ENCODE measurements around the gene CCDC88B.

CCDC88B gene

DNA sequence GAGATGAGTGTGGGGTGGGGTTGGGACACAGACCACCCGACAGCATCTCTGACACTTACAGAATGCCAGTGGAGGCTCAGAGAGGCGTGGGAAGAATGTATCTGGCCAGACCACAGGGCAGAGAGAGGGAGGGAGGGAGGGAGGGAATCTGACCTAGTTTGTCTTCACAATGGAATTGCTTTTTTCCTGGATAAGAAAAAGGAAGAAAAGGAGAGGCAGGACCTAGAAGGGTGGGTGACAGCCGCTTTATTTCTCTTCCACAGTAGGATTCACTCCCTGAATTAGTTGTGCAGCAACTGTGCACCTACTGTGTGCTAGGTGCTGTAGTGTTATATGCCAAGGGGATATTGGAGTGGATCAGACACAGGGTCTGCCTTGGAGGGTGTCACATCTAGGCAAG lies 45.2 kb upstream of the CCDC88B start:
- peaks cover 14% of the 10 kb centered on the region for H3K27me3 ChIP-seq (ENCODE audit: insufficient read depth, low read length, poor library complexity)

DNA sequence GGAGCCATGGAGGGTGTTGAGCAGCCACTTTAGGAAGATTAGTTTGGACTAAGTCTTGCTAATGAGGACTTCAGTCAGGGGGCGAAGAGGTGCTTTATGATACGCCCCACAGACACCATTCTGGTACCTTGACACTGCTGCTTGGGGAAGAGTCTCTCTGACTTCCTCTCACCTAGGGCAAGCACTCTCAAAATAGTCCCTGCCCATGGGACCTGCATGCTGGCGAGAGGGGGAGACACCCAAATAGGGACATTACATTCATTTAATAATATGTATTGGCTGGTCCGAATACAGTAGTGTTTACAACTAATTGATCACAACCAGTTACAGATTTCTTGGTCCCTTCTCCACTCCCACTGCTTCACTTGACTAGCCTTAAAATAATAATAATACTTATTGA lies 44.2 kb upstream of the CCDC88B start:
- Histone ChIP-seq H3K4me2 (ENCODE audit: insufficient read depth, low read length) (no peak overlapping the region), H3K9ac (ENCODE audit: low read depth, low read length) (no peak overlapping the region), H3K9me3 (ENCODE audit: insufficient read depth, low read length, severe bottlenecking) (no peaks in the 10 kb centered on the region), H3K36me3 (ENCODE audit: insufficient read depth, low read length) (no peaks in the 10 kb centered on the region), H3K27me3 (ENCODE audit: insufficient read depth, low read length, poor library complexity) (peaks cover 16% of the 10 kb centered on the region), H3K4me1 (ENCODE audit: insufficient read depth, low read length) (peaks cover 3% of the 10 kb centered on the region), H3K79me2 (ENCODE audit: insufficient read depth, low read length) (no peaks in the 10 kb centered on the region), H2AFZ (ENCODE audit: low read depth, low read length) (no peak overlapping the region), H3K4me3 (ENCODE audit: low read depth in 1 of 2, low read length in 2 of 2) (no peak overlapping the region), H4K20me1 (ENCODE audit: insufficient read depth, low read length) (peaks cover 3% of the 10 kb centered on the region; the same call in 1 of the 2 replicates), H3K27ac (ENCODE audit: low read length) (no peak overlapping the region)
- no peak for DNase-seq
- TF ChIP-seq, protein P1, sequence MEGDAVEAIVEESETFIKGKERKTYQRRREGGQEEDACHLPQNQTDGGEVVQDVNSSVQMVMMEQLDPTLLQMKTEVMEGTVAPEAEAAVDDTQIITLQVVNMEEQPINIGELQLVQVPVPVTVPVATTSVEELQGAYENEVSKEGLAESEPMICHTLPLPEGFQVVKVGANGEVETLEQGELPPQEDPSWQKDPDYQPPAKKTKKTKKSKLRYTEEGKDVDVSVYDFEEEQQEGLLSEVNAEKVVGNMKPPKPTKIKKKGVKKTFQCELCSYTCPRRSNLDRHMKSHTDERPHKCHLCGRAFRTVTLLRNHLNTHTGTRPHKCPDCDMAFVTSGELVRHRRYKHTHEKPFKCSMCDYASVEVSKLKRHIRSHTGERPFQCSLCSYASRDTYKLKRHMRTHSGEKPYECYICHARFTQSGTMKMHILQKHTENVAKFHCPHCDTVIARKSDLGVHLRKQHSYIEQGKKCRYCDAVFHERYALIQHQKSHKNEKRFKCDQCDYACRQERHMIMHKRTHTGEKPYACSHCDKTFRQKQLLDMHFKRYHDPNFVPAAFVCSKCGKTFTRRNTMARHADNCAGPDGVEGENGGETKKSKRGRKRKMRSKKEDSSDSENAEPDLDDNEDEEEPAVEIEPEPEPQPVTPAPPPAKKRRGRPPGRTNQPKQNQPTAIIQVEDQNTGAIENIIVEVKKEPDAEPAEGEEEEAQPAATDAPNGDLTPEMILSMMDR (IDR thresholded peaks at IDR 0.05; ENCODE audit: borderline replicate concordance, extremely low read depth, low read length, poor library complexity, severe bottlenecking), result no peak
- no peak for TF ChIP-seq EZH2 (IDR thresholded peaks at IDR 0.05; ENCODE audit: borderline replicate concordance, low read depth, low read length, severe bottlenecking)
- no peak for ATAC-seq (ENCODE audit: insufficient read depth, low read depth)

More for the DNA sequence above, 45.2 kb upstream of the CCDC88B start:
- Histone ChIP-seq H4K20me1 (ENCODE audit: insufficient read depth, low read length) (no peaks in the 10 kb centered on the region; the same call in 1 of the 2 replicates), H3K4me2 (ENCODE audit: insufficient read depth, low read length) (no peak overlapping the region), H3K9ac (ENCODE audit: low read depth, low read length) (no peak overlapping the region), H3K79me2 (ENCODE audit: insufficient read depth, low read length) (no peaks in the 10 kb centered on the region), H3K27ac (ENCODE audit: low read length) (no peak overlapping the region), H3K4me1 (ENCODE audit: insufficient read depth, low read length) (no peaks in the 10 kb centered on the region), H3K4me3 (ENCODE audit: low read depth in 1 of 2, low read length in 2 of 2) (no peak overlapping the region), H3K9me3 (ENCODE audit: insufficient read depth, low read length, severe bottlenecking) (no peaks in the 10 kb centered on the region), H2AFZ (ENCODE audit: low read depth, low read length) (no peak overlapping the region), H3K36me3 (ENCODE audit: insufficient read depth, low read length) (no peaks in the 10 kb centered on the region)
- no peak for TF ChIP-seq EZH2 (IDR thresholded peaks at IDR 0.05; ENCODE audit: borderline replicate concordance, low read depth, low read length, severe bottlenecking)
- TF ChIP-seq, protein P1 (IDR thresholded peaks at IDR 0.05; ENCODE audit: borderline replicate concordance, extremely low read depth, low read length, poor library complexity, severe bottlenecking), result no peak
- DNase-seq (no peak), ATAC-seq (ENCODE audit: insufficient read depth, low read depth) (no peak)

DNA sequence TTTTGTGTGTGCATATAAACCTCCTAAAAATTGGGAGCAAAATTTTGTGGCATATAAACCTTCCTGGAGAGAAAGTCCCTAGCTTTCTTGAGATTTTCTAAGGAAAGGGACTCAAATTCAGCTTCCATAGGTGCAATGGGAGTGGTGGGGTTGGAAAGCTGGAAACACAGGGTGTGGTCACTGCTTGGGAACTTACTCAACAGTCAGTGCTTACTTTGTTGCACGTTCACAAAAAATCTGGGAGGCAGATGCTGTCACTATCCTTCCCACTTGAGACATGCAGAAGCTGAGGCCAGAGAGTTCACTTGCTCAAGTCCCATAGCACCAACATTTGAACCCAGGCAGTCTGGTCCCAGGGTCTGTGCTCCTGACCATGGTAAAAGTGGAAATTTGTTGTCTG lies 43.8 kb upstream of the CCDC88B start:
- TF ChIP-seq EZH2 (IDR thresholded peaks at IDR 0.05; ENCODE audit: borderline replicate concordance, low read depth, low read length, severe bottlenecking), result no peak
- TF ChIP-seq, protein P1 (IDR thresholded peaks at IDR 0.05; ENCODE audit: borderline replicate concordance, extremely low read depth, low read length, poor library complexity, severe bottlenecking), result no peak
- H3K27ac ChIP-seq (ENCODE audit: low read length), result no peak overlapping the region
- peaks cover 4% of the 10 kb centered on the region; the same call in 1 of the 2 replicates for H4K20me1 ChIP-seq (ENCODE audit: insufficient read depth, low read length)
- H3K4me1 ChIP-seq (ENCODE audit: insufficient read depth, low read length), result peaks cover 8% of the 10 kb centered on the region
- H3K36me3 ChIP-seq (ENCODE audit: insufficient read depth, low read length), result no peaks in the 10 kb centered on the region
- ATAC-seq (ENCODE audit: insufficient read depth, low read depth), result no peak
- no peak overlapping the region for H2AFZ ChIP-seq (ENCODE audit: low read depth, low read length)
- no peaks in the 10 kb centered on the region for H3K79me2 ChIP-seq (ENCODE audit: insufficient read depth, low read length)
- H3K9ac ChIP-seq (ENCODE audit: low read depth, low read length), result no peak overlapping the region
- no peaks in the 10 kb centered on the region for H3K9me3 ChIP-seq (ENCODE audit: insufficient read depth, low read length, severe bottlenecking)
- peaks cover 16% of the 10 kb centered on the region for H3K27me3 ChIP-seq (ENCODE audit: insufficient read depth, low read length, poor library complexity)
- no peak for DNase-seq
- no peak overlapping the region for H3K4me2 ChIP-seq (ENCODE audit: insufficient read depth, low read length)
- H3K4me3 ChIP-seq (ENCODE audit: low read depth in 1 of 2, low read length in 2 of 2), result no peak overlapping the region

Data from DND-41 (cell line).